ENCODE data around the gene PRXL2B.

Gene PRXL2B

GRCh38 chr1:2597441-2598328 is 11.1 kb downstream of the PRXL2B start:
- in situ Hi-C loops (cut with MboI; ENCODE audit: low sequenced_read_pairs) = no loop called here

- in situ Hi-C loops (cut with MboI; ENCODE audit: low sequenced_read_pairs) = no loop called here
These were observed 11.9 kb downstream of the PRXL2B start for GRCh38 chr1:2598329-2598931.

- in situ Hi-C loops (cut with MboI; ENCODE audit: low sequenced_read_pairs) = no loop called here
These were observed 15.2 kb downstream of the PRXL2B start for GRCh38 chr1:2601721-2602303.

DNA sequence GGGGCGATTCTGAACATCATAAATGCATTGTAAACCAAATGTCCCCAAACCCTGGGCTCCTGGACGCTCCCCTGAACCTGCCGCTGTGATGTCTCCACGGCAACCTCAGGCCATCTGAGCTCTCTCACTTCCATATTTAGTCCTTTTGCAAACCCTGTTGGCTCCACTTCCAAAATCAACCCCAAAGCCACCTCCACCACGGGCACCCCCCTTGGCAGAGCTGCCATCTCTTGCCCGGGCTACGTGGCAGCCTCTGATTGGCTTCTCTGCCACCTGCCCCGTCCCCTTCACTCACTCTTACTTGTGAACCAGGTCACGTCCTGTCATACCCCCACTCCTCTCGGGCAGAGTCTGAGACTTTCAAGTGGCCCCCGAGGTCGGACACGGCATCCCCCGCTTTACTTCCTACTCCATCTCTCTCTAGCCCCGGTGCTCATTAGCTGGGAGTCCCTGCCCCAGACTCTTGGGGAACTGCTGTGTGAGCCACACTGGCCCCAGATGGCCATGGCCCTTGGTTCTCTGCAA is 15.8 kb downstream of the PRXL2B start:
- in situ Hi-C loops (cut with MboI; ENCODE audit: low sequenced_read_pairs) = no loop called here

- in situ Hi-C loops (cut with MboI; ENCODE audit: low sequenced_read_pairs) = no loop called here
These were observed 16.4 kb downstream of the PRXL2B start for GRCh38 chr1:2602866-2603520.

DNA sequence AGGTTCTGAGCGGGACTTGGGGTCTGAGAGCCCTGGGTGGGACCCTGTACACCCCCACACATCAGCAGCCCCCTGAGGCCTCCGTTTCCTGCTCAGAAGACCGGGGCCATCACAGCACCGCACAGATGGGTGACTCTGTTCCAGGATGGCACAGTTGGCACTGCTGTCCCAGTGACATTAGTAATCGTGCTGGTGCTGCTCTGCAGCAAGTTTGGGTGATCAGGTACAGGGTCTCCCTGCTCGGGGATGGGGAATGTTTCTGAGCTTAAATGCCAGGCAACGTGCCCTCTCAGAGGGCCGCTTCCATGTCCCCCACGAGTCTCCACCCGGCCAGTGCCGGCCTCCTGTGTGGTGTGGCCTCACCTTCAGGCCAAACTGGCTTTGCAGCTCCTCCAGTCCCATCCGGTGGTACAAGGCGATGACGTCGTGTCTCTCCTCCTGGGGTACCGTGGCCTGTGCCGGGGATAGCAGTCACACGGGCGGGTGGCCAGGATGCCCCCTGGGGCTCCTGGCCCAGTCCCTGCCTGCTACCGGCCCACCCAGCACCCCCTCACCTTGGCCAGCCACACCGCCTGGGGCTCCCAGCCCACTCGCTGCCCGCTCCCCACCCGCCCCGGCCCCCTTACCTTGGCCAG is 17.1 kb downstream of the PRXL2B start:
- in situ Hi-C loops (cut with MboI; ENCODE audit: low sequenced_read_pairs) = no loop called here

DNA sequence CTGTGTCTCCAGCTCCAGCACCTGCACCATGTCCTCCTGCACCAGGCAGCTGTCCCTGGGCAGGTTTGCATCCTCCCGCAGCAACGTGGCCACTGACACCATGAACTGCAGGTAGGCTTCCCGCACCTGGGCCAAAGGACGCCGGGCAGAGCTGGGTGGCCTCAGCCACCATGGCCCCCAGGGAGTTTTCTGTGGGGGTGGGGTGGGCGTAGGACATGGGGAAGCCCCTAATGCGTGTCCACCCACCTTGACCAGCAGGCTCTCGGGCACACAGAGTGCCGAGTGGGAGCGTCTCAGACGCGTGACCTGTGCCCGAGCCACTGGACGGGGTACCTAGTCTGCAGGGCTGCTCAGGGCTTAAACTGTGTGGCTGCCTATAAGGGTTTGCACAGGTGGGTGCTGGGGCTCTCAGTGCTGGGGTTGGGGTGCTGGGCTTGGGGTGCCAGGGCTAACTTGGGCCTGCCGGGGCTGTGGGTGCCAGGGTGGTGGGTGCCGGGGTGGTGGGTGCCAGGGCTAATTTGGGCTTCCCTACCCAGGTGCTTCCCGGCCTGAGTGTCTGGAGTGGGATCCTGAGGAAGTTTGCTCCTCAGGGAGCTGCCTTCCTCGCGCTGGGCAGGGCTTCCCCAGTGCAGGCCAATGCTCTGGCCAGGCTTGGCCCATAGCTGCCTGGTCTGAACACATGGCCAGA is 17.7 kb downstream of the PRXL2B start:
- in situ Hi-C loops (cut with MboI; ENCODE audit: low sequenced_read_pairs) = no loop called here

GRCh38 chr1:2604844-2605508 is 18.4 kb downstream of the PRXL2B start:
- in situ Hi-C loops (cut with MboI; ENCODE audit: low sequenced_read_pairs) = no loop called here

GRCh38 chr1:2605509-2606395 is 19.2 kb downstream of the PRXL2B start:
- in situ Hi-C loops (cut with MboI; ENCODE audit: low sequenced_read_pairs) = no loop called here

DNA sequence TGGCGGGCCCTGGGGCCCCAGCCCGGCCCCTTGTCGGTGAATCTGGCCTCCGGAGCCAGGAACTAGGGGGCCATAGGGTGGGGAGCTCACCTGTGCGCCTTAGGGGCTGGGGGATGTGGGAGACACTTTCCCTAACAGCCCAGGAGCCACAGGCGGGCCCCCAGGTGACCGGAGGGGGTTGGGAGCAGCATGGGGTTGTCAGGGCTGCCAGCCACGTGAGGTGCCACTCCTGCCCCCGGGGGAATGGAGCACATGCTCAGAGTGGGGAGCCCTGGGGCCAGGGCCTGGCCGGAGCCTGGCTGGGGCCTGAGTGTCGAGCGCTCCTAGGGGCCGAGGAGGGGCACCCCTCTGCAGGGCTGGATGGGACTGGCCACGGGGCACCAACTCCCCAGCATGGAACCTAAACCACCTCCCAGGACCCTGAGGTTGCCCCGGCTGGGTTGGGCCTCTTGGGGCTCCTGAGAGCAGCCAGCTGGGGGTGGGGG is 19.9 kb downstream of the PRXL2B start:
- in situ Hi-C loops (cut with MboI; ENCODE audit: low sequenced_read_pairs) = no loop called here

GRCh38 chr1:2606881-2607621 is 20.5 kb downstream of the PRXL2B start:
- in situ Hi-C loops (cut with MboI; ENCODE audit: low sequenced_read_pairs) = no loop called here

DNA sequence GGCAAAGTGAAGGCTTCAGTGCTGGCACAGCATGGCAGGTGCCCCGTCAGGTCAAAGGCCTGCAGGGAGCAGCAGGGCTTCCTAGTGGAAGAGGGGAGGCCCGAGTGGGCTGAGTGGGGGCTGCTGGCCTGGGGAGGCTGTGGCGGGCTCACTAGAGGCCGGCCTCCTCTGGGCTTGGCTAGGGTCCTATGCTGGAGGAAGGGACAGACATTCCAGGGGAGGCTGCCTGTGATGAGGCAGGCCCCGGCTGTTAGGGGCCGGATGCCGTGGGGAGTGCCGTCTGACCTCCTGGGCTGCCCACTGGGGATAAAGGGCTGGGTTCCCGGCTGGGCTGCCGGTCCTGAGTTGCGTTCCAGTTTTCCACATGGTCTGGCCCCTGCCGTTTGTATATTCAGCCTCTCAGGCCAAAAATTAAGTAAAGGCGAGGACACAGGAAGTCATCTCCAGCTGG is 21.1 kb downstream of the PRXL2B start:
- in situ Hi-C loops (cut with MboI; ENCODE audit: low sequenced_read_pairs) = no loop called here

DNA sequence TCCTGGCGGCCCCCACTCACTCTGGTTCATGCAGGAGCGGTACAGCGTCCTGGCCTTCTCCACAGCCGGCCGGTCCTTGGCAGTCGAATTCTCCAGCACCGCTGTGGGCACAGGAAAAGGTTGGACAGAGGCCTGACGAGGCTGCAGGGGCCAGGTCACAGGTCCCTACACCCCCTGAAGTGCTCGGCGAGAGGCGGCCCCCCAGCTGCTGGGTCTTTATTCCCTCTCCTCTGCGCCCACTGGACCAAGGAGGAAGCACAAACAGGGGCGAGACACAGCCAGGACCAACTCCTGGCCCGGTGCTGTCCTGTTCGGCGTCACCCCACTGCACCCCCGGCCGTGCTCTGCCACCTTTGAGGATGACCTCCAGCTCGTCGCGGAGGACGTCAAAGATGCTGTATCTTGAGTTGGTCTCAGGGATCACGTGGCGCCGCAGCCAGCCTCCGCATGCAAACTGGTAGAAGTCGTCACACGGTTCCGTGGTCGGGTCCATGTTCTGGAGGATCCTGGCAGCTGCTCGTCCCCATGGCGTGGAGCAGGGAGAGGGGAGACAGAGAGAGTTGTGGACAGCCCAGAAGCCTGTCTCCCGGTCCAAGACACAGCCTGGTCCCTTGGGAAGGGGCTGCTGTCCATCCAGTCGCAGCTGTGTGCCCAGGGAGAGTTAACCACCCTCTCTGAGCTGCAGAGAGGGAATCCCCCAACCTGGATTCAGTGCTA is 22.9 kb downstream of the PRXL2B start:
- in situ Hi-C loops (cut with MboI; ENCODE audit: low sequenced_read_pairs) = no loop called here

- in situ Hi-C loops (cut with MboI; ENCODE audit: low sequenced_read_pairs) = no loop called here
These were observed 23.7 kb downstream of the PRXL2B start for GRCh38 chr1:2610036-2610959.

DNA sequence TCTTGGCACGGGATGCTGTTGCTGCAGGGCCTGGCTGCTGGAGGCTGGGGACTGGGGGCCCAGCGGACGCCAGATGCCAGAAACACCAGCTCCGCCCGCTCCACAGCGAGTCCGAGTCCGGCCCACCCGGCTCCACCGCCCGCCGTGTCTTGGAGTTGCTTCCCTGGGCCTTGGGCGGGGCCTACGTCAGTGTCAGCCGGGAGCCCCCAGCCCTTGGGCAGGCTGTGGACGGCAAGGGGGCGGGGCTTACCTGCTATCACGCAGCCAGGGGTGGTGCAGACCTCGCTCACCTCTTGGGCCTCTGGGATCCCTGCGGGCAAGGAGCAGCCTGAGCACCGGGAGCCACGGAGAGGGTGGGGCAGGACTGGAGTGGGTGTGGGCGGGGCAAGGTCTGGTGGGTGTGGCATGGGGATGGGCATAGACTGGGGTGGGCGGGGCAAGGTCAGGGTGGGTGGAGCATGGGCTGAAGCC is 24.5 kb downstream of the PRXL2B start:
- in situ Hi-C loops (cut with MboI; ENCODE audit: low sequenced_read_pairs) = no loop called here

All from hTERT RPE-1 (cell line).